ENCODE measurements around the gene INSIG2. TPM values are rescaled to one million over a fixed set of nuclear protein-coding genes. Genes with fewer than 3 reads are reported as not detected.
"Not testable (repeated sequence)": the region's sequence is repeated elsewhere in the genome, so short reads cannot be mapped to it uniquely, and the experiment has no call there.

The INSIG2 gene
- total RNA-seq, 1 donor from 2014 or later, result 12.0 TPM

DNA sequence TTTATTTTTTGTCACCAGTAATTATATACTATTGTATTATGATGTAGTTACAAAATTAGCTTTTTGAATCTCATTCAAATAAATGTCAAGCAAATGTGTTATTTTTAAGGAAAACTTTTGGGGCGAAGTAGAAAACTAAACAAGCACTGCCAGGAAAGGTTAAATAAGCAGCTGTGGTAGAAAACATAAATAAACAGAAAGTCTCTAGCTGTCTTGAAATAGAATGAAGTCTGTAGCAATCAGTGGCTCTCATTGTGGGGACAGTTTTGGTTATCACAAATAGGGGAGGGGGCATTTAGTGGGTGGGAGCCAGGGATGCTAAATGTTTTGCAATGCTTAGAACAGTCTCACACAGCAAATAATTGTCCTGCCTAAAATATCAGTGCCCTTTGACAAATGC is 3.4 kb downstream of the INSIG2 start:
- intact Hi-C loops (cut with micrococcal nuclease), result no loop called here
- no peak for DNase-seq
- no peak for ATAC-seq

GRCh38 chr2:118094102-118094501 is 5.8 kb downstream of the INSIG2 start:
- intact Hi-C loops (cut with micrococcal nuclease); DNase-seq; ATAC-seq: not testable (repeated sequence)

GRCh38 chr2:118094503-118094902 is 6.2 kb downstream of the INSIG2 start:
- DNase-seq (no peak), ATAC-seq (no peak)
- intact Hi-C loops (cut with micrococcal nuclease), result no loop called here

DNA sequence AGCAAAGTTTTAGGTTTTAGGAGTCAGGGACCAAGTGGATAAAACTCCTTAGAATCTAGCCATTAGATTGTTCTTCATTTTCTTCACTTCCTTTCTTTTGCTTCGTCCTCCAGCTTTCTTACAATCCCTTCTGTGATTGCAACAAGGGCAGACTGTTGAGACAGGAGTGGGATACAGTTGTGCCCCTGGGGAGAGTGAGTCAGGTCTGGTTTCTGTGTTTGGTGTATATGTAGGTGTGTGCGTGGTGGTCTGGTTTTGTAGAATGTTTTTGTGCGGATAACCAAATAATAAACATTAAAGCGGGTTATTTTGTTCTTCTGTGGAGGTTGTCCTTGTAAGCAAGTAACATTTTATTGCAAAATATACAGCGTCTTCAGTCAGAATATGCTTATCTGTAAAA is 7.3 kb downstream of the INSIG2 start:
- DNase-seq (no peak), ATAC-seq (no peak)
- intact Hi-C loops (cut with micrococcal nuclease), result no loop called here

- intact Hi-C loops (cut with micrococcal nuclease), result no loop called here
- no peak for ATAC-seq
- no peak for DNase-seq
Measured at GRCh38 chr2:118097657-118098056, 9.4 kb downstream of the INSIG2 start.

DNA sequence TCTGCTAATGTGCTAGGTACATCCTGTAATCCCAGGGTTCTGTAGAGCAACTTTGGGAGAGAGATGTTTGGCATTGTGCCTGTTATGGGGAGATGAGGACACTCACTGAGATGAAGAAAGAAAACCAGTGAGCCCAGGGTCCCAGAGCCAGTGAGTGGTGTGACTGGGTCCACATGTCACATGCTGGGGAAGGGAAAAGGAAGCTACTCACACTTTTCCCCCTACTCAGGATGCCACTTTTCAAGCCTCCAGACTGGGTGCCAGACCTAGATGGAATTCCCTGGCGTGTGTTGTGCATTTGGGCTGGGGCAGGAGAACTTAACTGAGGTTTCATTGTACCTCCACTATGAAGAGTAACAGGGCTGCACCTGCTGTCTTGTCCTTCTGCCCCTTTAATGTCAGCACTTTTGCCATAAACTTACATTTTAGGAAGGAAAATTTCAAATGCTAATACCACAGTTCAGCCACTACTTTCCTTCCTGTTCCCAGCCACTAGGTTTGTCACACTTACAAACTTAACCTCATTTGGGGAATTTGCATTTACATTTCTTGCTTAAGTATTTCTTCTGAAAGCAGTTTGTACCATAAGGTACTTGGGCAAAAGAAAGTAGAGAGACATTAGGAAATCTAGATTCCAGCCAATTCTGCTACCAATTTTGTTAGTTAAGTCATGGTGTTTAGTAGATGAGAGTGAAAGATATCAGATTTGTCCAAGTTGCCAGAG is 10.2 kb downstream of the INSIG2 start:
- DNase-seq, result no peak
- ATAC-seq, result no peak
- intact Hi-C loops (cut with micrococcal nuclease), result no loop called here

DNA sequence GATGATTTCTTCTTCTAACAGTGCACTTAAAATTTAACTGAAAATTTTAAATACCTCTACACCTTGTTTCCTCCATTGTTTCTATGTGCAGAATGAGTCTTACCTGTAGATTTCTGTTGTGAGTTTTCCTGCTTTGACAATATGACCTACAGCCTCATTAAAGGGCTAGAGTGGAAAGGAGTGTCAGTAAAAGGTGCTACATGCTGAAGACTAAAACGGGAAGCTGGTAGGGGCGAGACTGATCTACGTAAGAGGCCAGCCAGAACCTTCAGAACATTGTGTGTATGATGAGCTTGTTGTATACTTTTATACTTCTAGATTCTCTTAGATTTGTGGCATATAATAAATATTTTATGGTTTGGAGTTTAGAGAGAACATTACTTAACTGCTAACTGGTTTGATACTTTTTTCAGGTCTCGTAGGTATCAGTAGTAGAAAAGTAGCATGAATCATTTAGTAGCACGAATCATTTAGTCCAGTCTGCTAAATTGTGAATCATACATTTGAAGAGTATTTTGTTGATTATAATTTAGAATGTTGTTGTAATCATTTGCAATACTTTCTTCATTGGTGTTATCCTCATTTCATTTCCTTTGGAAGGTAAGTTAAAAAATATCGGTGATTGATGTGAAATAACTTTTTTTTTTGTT is 14.3 kb downstream of the INSIG2 start:
- no peak for ATAC-seq
- intact Hi-C loops (cut with micrococcal nuclease), result no loop called here

DNA sequence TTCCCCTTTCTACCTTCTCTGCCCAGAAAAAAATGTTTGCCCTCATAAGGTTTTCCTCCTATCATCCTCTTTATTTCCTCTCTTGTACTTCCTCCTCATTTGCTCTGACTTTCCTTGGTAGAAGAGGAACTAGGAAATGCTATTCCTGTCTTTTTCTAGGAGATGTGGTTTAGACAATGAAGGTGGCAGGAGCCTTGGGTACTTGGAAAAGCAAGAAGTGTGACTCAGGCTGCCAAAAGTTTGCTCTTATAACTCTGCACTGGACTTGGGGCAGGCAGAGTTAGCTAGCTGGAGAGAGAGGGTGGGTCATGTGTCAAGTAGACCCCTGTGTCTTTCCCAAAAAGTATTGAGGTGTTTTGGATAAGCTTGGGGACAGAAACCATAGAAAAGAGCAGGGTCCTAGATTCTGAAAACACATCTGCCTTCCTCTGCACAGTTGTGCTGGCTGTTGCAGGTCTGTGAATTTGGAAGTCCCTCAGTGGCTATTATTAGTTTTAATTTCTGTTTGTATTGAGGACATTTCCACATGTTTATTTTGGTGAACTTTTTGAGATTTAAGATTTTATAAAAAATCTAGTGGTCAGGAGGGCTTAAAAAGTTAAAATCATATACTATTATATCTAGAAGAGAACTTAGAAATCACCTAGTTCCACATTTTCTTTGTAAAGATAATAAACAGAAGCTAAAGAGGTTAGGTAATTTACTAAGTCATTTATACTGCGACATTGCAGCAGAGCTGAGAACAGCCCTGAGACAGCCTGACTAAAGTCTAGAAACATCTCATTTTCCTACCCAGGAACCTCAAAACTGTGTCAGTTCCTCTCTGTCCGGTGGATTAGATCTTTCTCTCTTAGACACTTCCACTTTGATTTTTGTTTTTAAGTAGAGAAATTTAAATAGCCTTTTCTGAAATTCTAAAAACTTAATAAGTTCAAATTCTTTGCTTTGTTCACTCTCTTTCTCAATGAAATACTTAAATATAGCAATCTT is 16.0 kb downstream of the INSIG2 start:
- intact Hi-C loops (cut with micrococcal nuclease), result no loop called here
- DNase-seq (no peak), ATAC-seq (no peak)

More for the DNA sequence above, 14.3 kb downstream of the INSIG2 start:
- no peak for DNase-seq

DNA sequence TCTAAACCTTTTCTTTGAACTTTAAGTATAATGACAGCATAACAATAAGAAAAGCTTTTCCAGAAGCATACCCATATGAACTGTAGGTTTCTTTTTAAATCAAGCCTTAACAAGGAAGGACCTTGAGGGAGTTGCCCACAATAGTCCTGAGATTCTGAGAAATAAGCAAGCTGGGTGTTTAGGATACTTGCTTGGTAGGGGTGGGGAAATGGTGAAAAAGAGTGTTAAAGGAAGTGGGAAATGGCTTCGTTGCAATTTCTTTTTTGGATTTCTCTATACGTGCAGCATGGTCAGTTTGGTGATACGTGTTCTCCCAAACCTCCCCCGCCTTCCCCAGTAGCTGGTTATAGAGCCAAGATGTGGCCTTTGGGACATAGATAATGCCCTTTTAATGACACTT is 17.2 kb downstream of the INSIG2 start:
- intact Hi-C loops (cut with micrococcal nuclease), result no loop called here
- ATAC-seq, result no peak
- DNase-seq, result no peak

DNA sequence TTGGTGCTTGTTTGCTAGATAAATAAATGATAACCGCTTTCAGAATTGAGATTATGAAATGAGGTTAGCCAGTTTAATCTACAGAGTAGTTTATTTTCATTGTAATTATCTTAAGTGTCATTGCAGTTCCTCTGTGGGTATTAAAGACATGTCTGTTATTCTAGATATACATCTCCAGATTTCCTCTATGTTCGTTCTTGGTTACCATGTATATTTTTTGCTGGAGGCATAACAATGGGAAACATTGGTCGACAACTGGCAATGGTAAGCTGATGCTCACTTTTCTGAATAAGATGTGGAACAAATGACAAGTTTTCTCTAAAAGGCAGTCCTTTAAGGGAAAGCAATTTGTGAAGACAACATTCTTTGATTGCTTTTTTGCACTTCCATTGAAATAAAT is 18.7 kb downstream of the INSIG2 start:
- ATAC-seq (no peak), DNase-seq (no peak)
- intact Hi-C loops (cut with micrococcal nuclease), result no loop called here

DNA sequence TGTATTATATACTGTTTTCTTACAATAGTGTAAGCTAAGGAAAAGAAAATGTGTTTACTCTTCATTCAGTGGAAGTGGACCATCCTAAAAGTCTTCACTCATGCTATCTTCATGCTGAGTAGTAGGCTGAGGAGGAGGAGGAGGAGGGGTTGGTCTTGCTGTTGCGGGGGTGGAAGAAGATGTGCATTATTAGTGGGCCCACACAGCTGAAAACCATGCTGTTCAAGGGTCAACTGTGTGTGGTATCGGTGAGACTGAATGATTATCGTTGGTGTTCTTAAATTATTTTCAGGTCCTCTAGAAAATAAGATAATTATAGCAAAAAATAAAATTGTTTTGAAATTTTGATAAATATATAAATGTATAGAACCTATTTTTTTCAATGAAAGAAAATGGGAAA is 22.0 kb downstream of the INSIG2 start:
- DNase-seq (no peak), ATAC-seq (no peak)

GRCh38 chr2:118110991-118111390 is 22.7 kb downstream of the INSIG2 start:
- no peak for ATAC-seq
- intact Hi-C loops (cut with micrococcal nuclease), result no loop called here
- no peak for DNase-seq

More for the DNA sequence above, 22.0 kb downstream of the INSIG2 start:
- intact Hi-C loops (cut with micrococcal nuclease), result no loop called here

GRCh38 chr2:118112771-118113334 is 24.6 kb downstream of the INSIG2 start:
- no peak for ATAC-seq
- intact Hi-C loops (cut with micrococcal nuclease), result no loop called here
- no peak for DNase-seq

DNA sequence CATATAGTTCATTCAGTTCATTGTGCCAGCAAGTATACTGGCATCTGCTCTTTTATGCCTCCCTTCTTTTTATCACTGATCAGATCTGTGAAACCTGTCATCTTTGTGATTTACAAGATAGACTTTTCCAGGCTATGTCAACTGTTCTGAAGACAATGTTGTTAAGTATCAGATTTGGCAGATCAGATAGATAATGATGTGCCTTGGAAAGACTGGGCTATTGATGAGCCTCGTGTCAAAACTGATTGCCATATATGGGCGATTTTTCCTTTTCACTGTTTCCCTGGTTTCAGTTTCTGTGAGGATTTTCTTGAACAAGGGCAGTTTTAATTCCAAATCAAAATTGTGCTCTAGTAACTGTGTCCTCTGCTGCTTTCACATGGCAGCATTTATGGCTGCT is 26.6 kb downstream of the INSIG2 start:
- DNase-seq (no peak), ATAC-seq (no peak)
- intact Hi-C loops (cut with micrococcal nuclease), result no loop called here

DNA sequence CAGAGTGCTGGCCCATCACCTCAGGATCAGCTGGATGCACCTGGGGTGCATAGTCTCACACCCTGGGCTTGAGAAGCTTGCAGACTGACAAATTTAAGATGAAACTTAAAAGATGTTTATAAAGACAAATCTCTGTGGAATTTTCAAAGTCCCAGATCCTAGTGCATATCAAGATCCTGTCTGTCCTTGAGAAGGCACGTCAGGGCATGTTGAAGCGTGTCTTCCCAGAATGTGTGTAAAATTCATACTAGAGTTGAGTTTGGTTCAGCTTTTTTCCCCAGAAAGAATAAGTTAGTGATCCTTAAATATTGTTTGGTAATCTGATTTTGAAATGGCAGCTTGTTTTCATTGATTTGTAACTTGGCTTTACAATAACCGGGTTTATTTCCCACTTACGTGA is 27.5 kb downstream of the INSIG2 start:
- ATAC-seq, result no peak
- no peak for DNase-seq
- intact Hi-C loops (cut with micrococcal nuclease), result no loop called here

DNA sequence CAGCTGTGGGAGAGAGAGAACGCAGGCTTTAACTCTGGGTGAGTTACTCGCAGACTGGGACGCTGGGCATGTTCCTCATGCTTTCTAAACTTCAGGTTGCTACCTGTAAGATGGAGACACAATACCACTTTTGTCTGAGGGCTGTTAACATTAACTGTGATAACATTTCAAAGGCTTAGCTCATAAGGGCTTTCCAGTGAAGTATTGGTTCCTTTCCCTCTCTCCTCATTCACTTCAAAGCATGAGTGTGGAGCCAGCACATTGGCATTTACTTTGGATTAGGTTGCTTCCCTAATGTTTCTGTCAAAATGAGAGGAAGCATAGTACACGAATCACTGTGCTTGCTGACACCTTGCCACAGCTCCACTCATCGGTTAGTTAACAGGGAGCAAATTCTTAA is 30.2 kb downstream of the INSIG2 start:
- ATAC-seq (no peak), DNase-seq (no peak)
- intact Hi-C loops (cut with micrococcal nuclease), result no loop called here

GRCh38 chr2:118119158-118119727 is 31.0 kb downstream of the INSIG2 start:
- ATAC-seq, result no peak
- intact Hi-C loops (cut with micrococcal nuclease), result no loop called here
- no peak for DNase-seq

DNA sequence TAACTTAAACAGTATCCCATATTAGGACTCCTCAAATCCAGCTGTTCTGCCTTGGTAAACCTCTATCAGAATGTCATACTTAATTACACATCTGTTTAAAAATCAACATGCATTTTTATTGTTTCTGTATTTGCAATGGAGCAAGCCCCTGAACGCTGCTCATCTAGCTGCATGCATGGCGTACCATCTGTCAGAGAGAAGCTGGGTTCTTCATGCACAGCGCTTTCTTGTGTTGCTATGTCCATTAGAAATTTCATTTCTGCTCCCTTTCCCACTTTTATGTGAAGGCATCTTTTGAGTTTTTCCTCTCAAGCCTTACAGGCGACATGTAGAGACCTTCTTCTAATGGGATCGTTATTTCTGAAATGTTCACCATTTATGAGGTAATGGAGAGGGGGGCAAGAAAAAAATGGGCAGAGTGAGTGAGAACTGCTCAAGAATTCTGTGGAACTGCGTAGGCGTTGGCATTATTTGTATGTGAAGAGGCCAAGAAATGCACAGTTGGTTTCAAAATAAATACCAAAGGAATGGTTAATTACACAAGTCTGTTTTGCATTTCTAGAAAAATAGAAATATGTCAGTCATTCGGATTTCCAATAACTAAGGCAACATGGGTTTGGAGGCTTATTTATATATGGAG is 31.6 kb downstream of the INSIG2 start:
- DNase-seq, result no peak
- no peak for ATAC-seq
- intact Hi-C loops (cut with micrococcal nuclease), result no loop called here

GRCh38 chr2:118120401-118120780 is 32.1 kb downstream of the INSIG2 start:
- intact Hi-C loops (cut with micrococcal nuclease), result no loop called here
- no peak for ATAC-seq

More at GRCh38 chr2:118120401-118120780, 32.1 kb downstream of the INSIG2 start:
- DNase-seq, result no peak
